HG03095 (cell line): Measurements from ENCODE around the gene KCTD5.
"Not testable (repeated sequence)": the region's sequence is repeated elsewhere in the genome, so short reads cannot be mapped to it uniquely, and the experiment has no call there.

Source experiments
- ATAC-seq: cut with Tn5 transposase; IDR thresholded peaks from one replicate; pipeline ENCODE4 v1.9.1; 2021; ENCODE audit warnings: moderate library complexity; ENCODE audit not compliant: unreplicated experiment

Gene KCTD5

GRCh38 chr16:2671741-2672140 is 10.6 kb upstream of the KCTD5 start:
- ATAC-seq = no peak

GRCh38 chr16:2673066-2673999 is 9.0 kb upstream of the KCTD5 start:
- ATAC-seq = peak; percentile 82

GRCh38 chr16:2675021-2675420 is 7.3 kb upstream of the KCTD5 start:
- ATAC-seq = no peak

- ATAC-seq = no peak
These were observed 6.6 kb upstream of the KCTD5 start for GRCh38 chr16:2675714-2676113.

- not testable (repeated sequence) for ATAC-seq
These were observed 5.4 kb upstream of the KCTD5 start for GRCh38 chr16:2676937-2677336.

- ATAC-seq = not testable (repeated sequence)
These were observed 3.9 kb upstream of the KCTD5 start for GRCh38 chr16:2678206-2678965.

GRCh38 chr16:2679902-2680301 is 2.4 kb upstream of the KCTD5 start:
- not testable (repeated sequence) for ATAC-seq

- ATAC-seq = not testable (repeated sequence)
These were observed 2.0 kb upstream of the KCTD5 start for GRCh38 chr16:2680360-2680759.

GRCh38 chr16:2683041-2683440 is 718 bp downstream of the KCTD5 start:
- ATAC-seq = not testable (repeated sequence)

- ATAC-seq = peak; percentile 22
These were observed 3.8 kb downstream of the KCTD5 start for GRCh38 chr16:2686075-2686474.

GRCh38 chr16:2686912-2687507 is 4.7 kb downstream of the KCTD5 start:
- ATAC-seq = peak; percentile 48

- no peak for ATAC-seq
These were observed 5.4 kb downstream of the KCTD5 start for GRCh38 chr16:2687531-2688308.

GRCh38 chr16:2689422-2689821 is 7.1 kb downstream of the KCTD5 start:
- ATAC-seq = not testable (repeated sequence)

GRCh38 chr16:2689968-2690801 is 7.9 kb downstream of the KCTD5 start:
- ATAC-seq = no peak

GRCh38 chr16:2690852-2691251 is 8.5 kb downstream of the KCTD5 start:
- ATAC-seq = no peak

- ATAC-seq = no peak
These were observed 9.3 kb downstream of the KCTD5 start for GRCh38 chr16:2691491-2692248.

- no peak for ATAC-seq
These were observed 10.1 kb downstream of the KCTD5 start for GRCh38 chr16:2692251-2692947.

- no peak for ATAC-seq
These were observed 10.8 kb downstream of the KCTD5 start for GRCh38 chr16:2692948-2693651.
